Spleen (tissue), 7 donors: ENCODE results near the gene ANKRD13B.
"Not testable (repeated sequence)": the region's sequence is repeated elsewhere in the genome, so short reads cannot be mapped to it uniquely, and the experiment has no call there.

Source experiments
- CTCF ChIP-seq, 11 experiments: fragments of 200-600 bp in 7 of 11; fragments of 450-650 bp in 4 of 11; sonication (generic) in 4 of 11; IDR thresholded peaks in 8 of 11; conservative IDR thresholded peaks in 3 of 11; 1 replicate in 7 of 11; 2 replicates in 4 of 11; pipeline versions ENCODE4 v1.4.0 to v1.8.0; 2016 to 2021; ENCODE audit warnings: antibody characterized with exemption in 11 of 11, inconsistent platforms in 4 of 11, mild to moderate bottlenecking in 1 of 11
- POLR2A ChIP-seq, 3 donors: fragments of 450-650 bp; IDR thresholded peaks; one replicate each; pipeline ENCODE4 v1.5.1; 2017; ENCODE audit warnings: antibody characterized with exemption in 3 of 3, mild to moderate bottlenecking in 1 of 3
- POLR2AphosphoS5 ChIP-seq, 3 donors: sonication (generic); formaldehyde crosslinking; IDR thresholded peaks; one replicate each; pipeline ENCODE4 v1.5.1; 2017; ENCODE audit warnings: antibody characterized with exemption in 3 of 3
- donor health status: DM: no; HTN: no; CAD: no; lungs with moderate emphysema.
- donor health status: DM: no; HTN: no; CAD: no.
- donor health status: DM: no; HTN: no; CAD: no.

- TF ChIP-seq CTCF (IDR thresholded peaks at IDR 0.05 in 8 of 11, conservative IDR thresholded peaks at IDR 0.05 in 3 of 11); POLR2A (IDR thresholded peaks at IDR 0.05): not testable (repeated sequence)
- TF ChIP-seq POLR2AphosphoS5 (IDR thresholded peaks at IDR 0.05) = peak in 1 of 3 donors; percentile 10
Measured at GRCh38 chr17:29651913-29652312, 59.0 kb downstream of the ANKRD13B start.
